ENCODE measurements around the gene CRADD.

Gene CRADD

DNA sequence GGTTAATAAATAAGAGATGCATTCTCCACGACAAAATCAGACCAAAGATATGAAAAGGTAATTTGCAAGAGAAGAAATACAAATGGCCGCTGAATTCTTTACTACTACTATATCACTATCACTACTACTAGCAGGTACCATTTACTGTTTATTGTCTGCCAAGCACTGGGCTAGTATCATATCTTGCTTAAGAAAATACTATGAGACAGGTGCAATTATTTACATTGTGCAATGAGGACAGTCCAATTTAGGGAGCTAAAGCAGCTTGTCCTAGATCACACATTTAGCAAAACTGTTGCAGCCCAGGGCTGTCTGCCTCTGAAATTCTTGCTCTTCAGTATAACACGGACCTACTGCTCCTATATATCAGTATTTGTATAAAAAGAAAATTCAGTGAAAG, 52.8 kb downstream of the CRADD start:
- no peak overlapping the region for H3K27ac ChIP-seq
- H3K9ac ChIP-seq, result no peak overlapping the region
- H3K9me3 ChIP-seq (ENCODE audit: control insufficient read depth, low read length), result no peaks in the 10 kb centered on the region
- peaks cover 34% of the 10 kb centered on the region for H3K79me2 ChIP-seq
- H3K4me3 ChIP-seq (ENCODE audit: low read depth, low read length), result no peak overlapping the region
- H2AFZ ChIP-seq, result no peak overlapping the region
- H3K4me1 ChIP-seq, result peaks cover 14% of the 10 kb centered on the region
- H3K4me2 ChIP-seq (ENCODE audit: low read length), result no peak overlapping the region
- H3K27me3 ChIP-seq (ENCODE audit: control insufficient read depth, insufficient read depth, low read length), result no peaks in the 10 kb centered on the region
- H3K36me3 ChIP-seq (ENCODE audit: control insufficient read depth, insufficient read depth, low read length), result no peaks in the 10 kb centered on the region
- TF ChIP-seq CTCF (IDR thresholded peaks at IDR 0.05), result no peak

- H3K27ac ChIP-seq, result no peak overlapping the region
- H3K36me3 ChIP-seq (ENCODE audit: control insufficient read depth, insufficient read depth, low read length), result no peaks in the 10 kb centered on the region
- no peaks in the 10 kb centered on the region for H3K27me3 ChIP-seq (ENCODE audit: control insufficient read depth, insufficient read depth, low read length)
- H3K4me2 ChIP-seq (ENCODE audit: low read length), result no peak overlapping the region
- no peak overlapping the region for H2AFZ ChIP-seq
- peaks cover 12% of the 10 kb centered on the region for H3K4me1 ChIP-seq
- H3K9ac ChIP-seq, result no peak overlapping the region
- H3K4me3 ChIP-seq (ENCODE audit: low read depth, low read length), result no peak overlapping the region
- H3K79me2 ChIP-seq, result peaks cover 50% of the 10 kb centered on the region
- no peaks in the 10 kb centered on the region for H3K9me3 ChIP-seq (ENCODE audit: control insufficient read depth, low read length)
- TF ChIP-seq CTCF (IDR thresholded peaks at IDR 0.05), result no peak
Observed at GRCh38 chr12:93733358-93733757, 56.2 kb downstream of the CRADD start.

- no peak overlapping the region for H3K9ac ChIP-seq
- no peaks in the 10 kb centered on the region for H3K36me3 ChIP-seq (ENCODE audit: control insufficient read depth, insufficient read depth, low read length)
- H3K79me2 ChIP-seq, result peaks cover 53% of the 10 kb centered on the region
- H3K27me3 ChIP-seq (ENCODE audit: control insufficient read depth, insufficient read depth, low read length), result no peaks in the 10 kb centered on the region
- no peak overlapping the region for H2AFZ ChIP-seq
- peaks cover 15% of the 10 kb centered on the region for H3K4me1 ChIP-seq
- H3K4me3 ChIP-seq (ENCODE audit: low read depth, low read length), result no peak overlapping the region
- no peak for TF ChIP-seq CTCF (IDR thresholded peaks at IDR 0.05)
- H3K27ac ChIP-seq, result no peak overlapping the region
- no peaks in the 10 kb centered on the region for H3K9me3 ChIP-seq (ENCODE audit: control insufficient read depth, low read length)
- no peak overlapping the region for H3K4me2 ChIP-seq (ENCODE audit: low read length)
Observed at GRCh38 chr12:93733928-93734327, 56.8 kb downstream of the CRADD start.

DNA sequence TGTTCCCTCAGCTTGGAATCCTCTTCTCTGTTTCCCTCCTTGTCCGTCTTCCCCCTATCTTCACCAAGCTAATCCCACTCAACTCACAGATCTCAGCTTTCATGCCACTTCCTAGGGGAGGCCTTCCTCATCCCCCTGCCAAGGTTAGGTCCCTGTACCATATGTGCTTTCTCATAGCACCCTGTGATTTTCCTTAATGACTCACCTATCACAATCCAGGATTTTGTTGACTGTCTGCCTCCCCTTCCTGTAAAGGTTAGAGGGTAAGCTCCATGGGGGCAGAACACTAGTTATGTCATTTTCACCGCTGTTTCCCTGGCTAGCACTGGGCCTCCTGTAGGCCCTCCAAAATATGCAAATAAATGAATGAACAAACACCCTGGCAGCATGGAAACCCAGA, 57.6 kb downstream of the CRADD start:
- Histone ChIP-seq H2AFZ (no peak overlapping the region), H3K4me2 (ENCODE audit: low read length) (no peak overlapping the region), H3K4me3 (ENCODE audit: low read depth, low read length) (no peak overlapping the region), H3K9ac (no peak overlapping the region), H3K79me2 (peaks cover 54% of the 10 kb centered on the region), H3K27ac (no peak overlapping the region), H3K4me1 (peaks cover 15% of the 10 kb centered on the region), H3K27me3 (ENCODE audit: control insufficient read depth, insufficient read depth, low read length) (no peaks in the 10 kb centered on the region), H3K36me3 (ENCODE audit: control insufficient read depth, insufficient read depth, low read length) (no peaks in the 10 kb centered on the region), H3K9me3 (ENCODE audit: control insufficient read depth, low read length) (no peaks in the 10 kb centered on the region)
- no peak for TF ChIP-seq CTCF (IDR thresholded peaks at IDR 0.05)

GRCh38 chr12:93736640-93737178, 59.5 kb downstream of the CRADD start:
- Histone ChIP-seq H3K79me2 (peaks cover 45% of the 10 kb centered on the region), H3K27me3 (ENCODE audit: control insufficient read depth, insufficient read depth, low read length) (no peaks in the 10 kb centered on the region), H3K4me1 (peaks cover 23% of the 10 kb centered on the region), H2AFZ (no peak overlapping the region), H3K4me3 (ENCODE audit: low read depth, low read length) (no peak overlapping the region), H3K27ac (no peak overlapping the region), H3K9ac (no peak overlapping the region), H3K4me2 (ENCODE audit: low read length) (no peak overlapping the region), H3K36me3 (ENCODE audit: control insufficient read depth, insufficient read depth, low read length) (no peaks in the 10 kb centered on the region), H3K9me3 (ENCODE audit: control insufficient read depth, low read length) (no peaks in the 10 kb centered on the region)
- TF ChIP-seq CTCF (IDR thresholded peaks at IDR 0.05), result no peak

Data from parathyroid adenoma (tissue), 2 donors.